ENCODE results near the gene ACTA1. TPM values are rescaled to one million over a fixed set of nuclear protein-coding genes. Genes with fewer than 3 reads are reported as not detected.

ACTA1 gene
- total and polyA plus RNA-seq, 2 of the 8 experiments (the other 6 are each of a cell fraction or from before 2014, with no cell fraction given), result 23.5 to 58.2 TPM

DNA sequence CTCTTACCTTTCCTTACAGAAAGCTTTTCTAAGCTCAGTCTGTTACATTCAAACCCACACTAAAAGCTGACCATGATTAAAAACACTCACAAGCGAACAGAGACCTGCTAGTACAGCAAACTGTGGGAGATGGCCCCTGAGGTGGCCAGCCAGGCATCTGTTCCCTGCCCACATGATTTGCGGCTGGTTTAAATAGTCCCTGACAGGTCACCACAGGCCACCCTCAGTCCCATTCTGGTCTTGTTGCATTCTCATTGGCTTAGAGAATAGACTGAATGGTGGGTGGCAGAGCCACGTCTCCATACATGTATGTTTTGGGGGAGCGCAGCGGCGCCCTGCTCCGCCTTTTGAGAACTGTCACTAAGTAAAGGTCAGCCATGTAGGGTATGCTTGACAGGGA, 2.3 kb upstream of the ACTA1 start:
- ChIA-PET CTCF (ENCODE audit: partially characterized antibody) (interaction anchor here (0.6 to 3.7 kb wide), 10 partner anchors 11 to 732 kb away, joined by 3 to 10 read pairs (median 4); no protein-coding TSS in a partner anchor), POLR2A (ENCODE audit: partially characterized antibody) (interaction anchor here (0.5 to 4.7 kb wide), 3 partner anchors 16 to 870 kb away, joined by 3 to 25 read pairs (median 4); no protein-coding TSS in a partner anchor)
- H3K36me3 ChIP-seq (ENCODE audit: control insufficient read depth in 2 of 4, insufficient read depth in 4 of 4, low read length in 3 of 4), result peaks cover 0 to 7% (median 1%) of the 10 kb centered on the region in 4 experiments; a peak in 6 of 8 replicates
- no peak overlapping the region for H2BK15ac ChIP-seq (ENCODE audit: low read length)
- no peak overlapping the region for H2BK20ac ChIP-seq (ENCODE audit: low read length)
- H3K27ac ChIP-seq (ENCODE audit: low read depth, low read length), result no peak overlapping the region
- H4K5ac ChIP-seq (ENCODE audit: insufficient read length, low read depth, low read length), result no peak overlapping the region
- H3K79me2 ChIP-seq (ENCODE audit: control insufficient read depth in 1 of 2, insufficient read depth in 2 of 2, low read length in 2 of 2), result no peaks in the 10 kb centered on the region
- no peak overlapping the region for H2BK5ac ChIP-seq (ENCODE audit: low read depth, low read length)
- no peak overlapping the region for H2AFZ ChIP-seq (ENCODE audit: low read length)
- no peak overlapping the region for H3K9ac ChIP-seq (replicated peaks in 1 of 4; ENCODE audit: extremely low read depth in 1 of 4, low read depth in 3 of 4, low read length in 3 of 4)
- H2BK12ac ChIP-seq (ENCODE audit: low read depth, low read length), result no peak overlapping the region
- H3K4me1 ChIP-seq (replicated peaks in 1 of 4; ENCODE audit: control insufficient read depth in 3 of 4, insufficient read depth in 4 of 4, low read length in 3 of 4), result peaks cover 0 to 15% (median 8%) of the 10 kb centered on the region in 4 experiments; a peak in 6 of 7 replicates
- WGBS, 2 experiments (ENCODE audit: extremely low coverage in 1 of 2, insufficient coverage in 1 of 2, insufficient read length in 1 of 2, insufficient replicate concordance in 2 of 2, low coverage in 1 of 2, low lambda C conversion rate in 2 of 2, missing lambda C conversion rate in 1 of 2), result 85% methylated on average over 7 of the region's 7 CpGs; no CpG with 5 or more reads in 1 of the 2 experiments
- H3K18ac ChIP-seq (ENCODE audit: extremely low read depth, low read length), result no peak overlapping the region
- peaks cover 0 to 5% of the 10 kb centered on the region in 2 experiments for H4K20me1 ChIP-seq (replicated peaks in 1 of 2; ENCODE audit: control insufficient read depth in 1 of 2, insufficient read depth in 2 of 2, low read length in 2 of 2)
- FAIRE-seq (no peak), DNase-seq (ENCODE audit: low read depth in 1 of 2, low spot score in 2 of 2) (no peak)
- no peak overlapping the region for H3K14ac ChIP-seq (ENCODE audit: insufficient read length)
- no peak overlapping the region for H3K4ac ChIP-seq (replicated peaks; ENCODE audit: insufficient read length, low read depth, low read length)
- peaks cover 31 to 50% (median 46%) of the 10 kb centered on the region in 4 experiments for H3K27me3 ChIP-seq (replicated peaks in 1 of 4; ENCODE audit: control insufficient read depth in 3 of 4, extremely low read depth in 1 of 4, insufficient read depth in 3 of 4, low read length in 3 of 4)
- H3K4me3 ChIP-seq (ENCODE audit: extremely low read depth in 1 of 4, insufficient read depth in 2 of 4, low read depth in 3 of 4, low read length in 4 of 4), result no peak overlapping the region
- no peak overlapping the region for H2AK5ac ChIP-seq (ENCODE audit: low read depth, low read length)
- H4K8ac ChIP-seq (ENCODE audit: extremely low read depth, insufficient read depth, low read length), result no peak overlapping the region
- H3K56ac ChIP-seq (replicated peaks; ENCODE audit: insufficient read length, low read depth, low read length), result no peak overlapping the region
- no peaks in the 10 kb centered on the region for H3K9me3 ChIP-seq (ENCODE audit: insufficient read depth in 2 of 2, low read depth in 1 of 2, low read length in 1 of 2)
- no peak overlapping the region for H4K91ac ChIP-seq (replicated peaks; ENCODE audit: insufficient read length, low read length)
- H2BK120ac ChIP-seq (replicated peaks; ENCODE audit: low read depth, low read length), result no peak overlapping the region
- H3K4me2 ChIP-seq (ENCODE audit: insufficient read depth in 1 of 2, low read depth in 2 of 2, low read length in 2 of 2), result no peak overlapping the region
- no peak overlapping the region for H3K23ac ChIP-seq (ENCODE audit: insufficient read length)
- H3K23me2 ChIP-seq (ENCODE audit: low read depth, low read length), result peaks cover 7% of the 10 kb centered on the region
- H3K79me1 ChIP-seq (ENCODE audit: low read depth, low read length), result no peaks in the 10 kb centered on the region; the same call in 1 of the 2 replicates
- TF ChIP-seq JUND (IDR thresholded peaks at IDR 0.05; ENCODE audit: low read length), result no peak
- TF ChIP-seq POLR2A (IDR thresholded peaks at IDR 0.05; ENCODE audit: control extremely low read depth in 1 of 2, low read depth in 2 of 2, low read length in 2 of 2), result no peak
- TF ChIP-seq SUZ12 (IDR thresholded peaks at IDR 0.05; ENCODE audit: low read length), result no peak
- no peak for TF ChIP-seq RAD21 (IDR thresholded peaks at IDR 0.05 in 1 of 2, conservative IDR thresholded peaks at IDR 0.05 in 1 of 2; ENCODE audit: low read depth in 2 of 2, low read length in 2 of 2)
- TF ChIP-seq BACH1 (IDR thresholded peaks at IDR 0.05; ENCODE audit: low read length), result no peak
- no peak for TF ChIP-seq FOSL1 (IDR thresholded peaks at IDR 0.05; ENCODE audit: insufficient read depth, low read depth, low read length)
- TF ChIP-seq, protein P1, sequence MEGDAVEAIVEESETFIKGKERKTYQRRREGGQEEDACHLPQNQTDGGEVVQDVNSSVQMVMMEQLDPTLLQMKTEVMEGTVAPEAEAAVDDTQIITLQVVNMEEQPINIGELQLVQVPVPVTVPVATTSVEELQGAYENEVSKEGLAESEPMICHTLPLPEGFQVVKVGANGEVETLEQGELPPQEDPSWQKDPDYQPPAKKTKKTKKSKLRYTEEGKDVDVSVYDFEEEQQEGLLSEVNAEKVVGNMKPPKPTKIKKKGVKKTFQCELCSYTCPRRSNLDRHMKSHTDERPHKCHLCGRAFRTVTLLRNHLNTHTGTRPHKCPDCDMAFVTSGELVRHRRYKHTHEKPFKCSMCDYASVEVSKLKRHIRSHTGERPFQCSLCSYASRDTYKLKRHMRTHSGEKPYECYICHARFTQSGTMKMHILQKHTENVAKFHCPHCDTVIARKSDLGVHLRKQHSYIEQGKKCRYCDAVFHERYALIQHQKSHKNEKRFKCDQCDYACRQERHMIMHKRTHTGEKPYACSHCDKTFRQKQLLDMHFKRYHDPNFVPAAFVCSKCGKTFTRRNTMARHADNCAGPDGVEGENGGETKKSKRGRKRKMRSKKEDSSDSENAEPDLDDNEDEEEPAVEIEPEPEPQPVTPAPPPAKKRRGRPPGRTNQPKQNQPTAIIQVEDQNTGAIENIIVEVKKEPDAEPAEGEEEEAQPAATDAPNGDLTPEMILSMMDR (IDR thresholded peaks at IDR 0.05; ENCODE audit: control extremely low read depth in 1 of 3, insufficient read depth in 1 of 3, low read depth in 1 of 3, low read length in 3 of 3), result no peak
- no peak for TF ChIP-seq ATF2 (IDR thresholded peaks at IDR 0.05; ENCODE audit: low read length)
- TF ChIP-seq RFX5 (IDR thresholded peaks at IDR 0.05; ENCODE audit: borderline replicate concordance, low read depth, low read length), result no peak

Data from H1 (cell line).